LoVo (cell line): ENCODE data around the gene LIPM.

Experiments used
- DNase-seq: peaks from one replicate; pipeline ENCODE4 v3.0.0-alpha.2; 2016; ENCODE audit warnings: low spot score

Gene LIPM, protein sequence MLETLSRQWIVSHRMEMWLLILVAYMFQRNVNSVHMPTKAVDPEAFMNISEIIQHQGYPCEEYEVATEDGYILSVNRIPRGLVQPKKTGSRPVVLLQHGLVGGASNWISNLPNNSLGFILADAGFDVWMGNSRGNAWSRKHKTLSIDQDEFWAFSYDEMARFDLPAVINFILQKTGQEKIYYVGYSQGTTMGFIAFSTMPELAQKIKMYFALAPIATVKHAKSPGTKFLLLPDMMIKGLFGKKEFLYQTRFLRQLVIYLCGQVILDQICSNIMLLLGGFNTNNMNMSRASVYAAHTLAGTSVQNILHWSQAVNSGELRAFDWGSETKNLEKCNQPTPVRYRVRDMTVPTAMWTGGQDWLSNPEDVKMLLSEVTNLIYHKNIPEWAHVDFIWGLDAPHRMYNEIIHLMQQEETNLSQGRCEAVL

GRCh38 chr10:88802523-88803285, at the start of gene LIPM:
LIPM (plus strand) TSS chr10:88802730; CDS start chr10:88802897, 167 bp downstream.
- no peak for DNase-seq

GRCh38 chr10:88754287-88754686, 48.2 kb upstream of the LIPM start:
- DNase-seq: no peak

DNA sequence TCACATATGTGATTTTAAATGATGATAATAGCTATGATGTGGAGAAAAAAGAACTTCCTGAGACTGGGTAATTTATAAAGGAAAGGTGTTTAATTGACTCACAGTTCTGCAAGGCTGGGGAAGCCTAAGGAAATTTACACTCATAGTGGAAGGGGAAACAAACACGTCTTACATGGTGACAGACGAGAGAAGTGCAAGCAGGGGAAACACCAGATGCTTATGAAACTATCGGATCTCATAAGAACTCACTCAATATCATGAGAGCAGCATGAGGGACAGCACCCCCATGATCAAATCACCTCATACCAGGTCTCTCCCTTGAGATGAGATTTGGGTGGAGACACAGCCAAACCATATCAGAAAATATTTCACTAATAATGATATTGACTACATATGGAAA, 46.8 kb upstream of the LIPM start:
- DNase-seq: no peak

- DNase-seq: no peak
These were observed 45.9 kb upstream of the LIPM start for GRCh38 chr10:88756660-88757059.

- no peak for DNase-seq
These were observed 43.0 kb upstream of the LIPM start, which contains the start of gene LIPN for GRCh38 chr10:88759366-88760101. LIPN (plus strand) TSS chr10:88760020; CDS start chr10:88761406, 1,386 bp downstream.

GRCh38 chr10:88762906-88763305, 39.6 kb upstream of the LIPM start:
- no peak for DNase-seq

- no peak for DNase-seq
These were observed 39.1 kb upstream of the LIPM start for GRCh38 chr10:88763441-88763840.

GRCh38 chr10:88764110-88764509, 38.4 kb upstream of the LIPM start:
- DNase-seq: no peak

GRCh38 chr10:88765816-88766215, 36.7 kb upstream of the LIPM start:
- DNase-seq: no peak

GRCh38 chr10:88769384-88769783, 33.1 kb upstream of the LIPM start:
- no peak for DNase-seq

DNA sequence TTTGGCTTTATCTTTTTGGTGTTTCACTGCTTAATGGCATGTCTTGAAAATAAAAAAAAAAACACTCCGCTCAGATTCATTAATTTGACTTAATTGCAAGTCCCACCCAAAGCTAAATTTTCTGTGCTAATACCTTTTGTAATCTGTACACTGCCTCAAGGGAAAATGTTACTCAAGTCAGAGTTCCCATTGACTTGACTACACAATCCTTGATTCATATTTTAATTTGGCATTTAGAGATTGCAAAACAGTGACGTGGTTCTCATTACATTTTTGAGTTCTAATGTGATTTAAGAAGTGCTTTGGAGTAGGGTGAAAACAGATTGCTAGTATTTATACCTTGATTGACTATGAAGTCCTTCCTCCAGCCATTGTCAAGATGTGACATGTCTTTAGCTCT, 21.3 kb upstream of the LIPM start:
- no peak for DNase-seq

DNA sequence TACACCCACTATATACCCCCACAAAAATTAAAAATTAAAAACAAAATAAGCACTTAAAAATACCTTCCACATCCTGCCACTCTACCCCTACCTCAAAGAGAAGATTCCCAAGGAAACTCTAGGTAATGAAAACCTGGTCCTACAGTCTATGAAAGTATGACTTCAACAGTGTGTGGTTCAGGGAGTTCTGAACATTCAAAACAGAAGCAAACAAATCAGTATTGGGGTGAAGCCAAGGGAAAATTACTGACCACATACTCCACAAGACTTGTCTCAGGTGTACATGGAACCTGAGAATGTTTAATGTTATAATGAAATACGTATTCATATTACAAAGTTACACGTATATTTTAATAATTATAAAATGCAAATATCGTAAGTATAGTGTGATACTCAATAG, 20.3 kb upstream of the LIPM start:
- DNase-seq: no peak

DNA sequence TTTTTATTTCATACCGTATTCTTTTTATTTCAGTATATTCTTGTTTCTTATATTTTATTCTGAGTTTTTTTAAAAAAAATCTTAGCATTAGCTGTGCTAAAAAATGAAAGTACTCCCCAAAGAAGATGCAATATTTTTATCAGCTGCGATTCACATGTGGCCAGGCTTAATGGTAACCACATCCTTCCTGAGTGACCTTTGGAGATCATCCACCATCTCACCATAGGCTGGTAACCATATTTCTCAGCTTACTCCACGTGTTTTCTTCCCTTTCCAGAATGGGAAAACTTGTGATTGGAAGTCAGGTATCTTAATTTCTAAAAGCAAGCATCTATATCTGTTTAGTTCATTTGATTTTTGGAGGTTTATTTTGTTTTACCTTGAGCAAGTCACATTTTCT, 18.8 kb upstream of the LIPM start:
- DNase-seq: no peak

DNA sequence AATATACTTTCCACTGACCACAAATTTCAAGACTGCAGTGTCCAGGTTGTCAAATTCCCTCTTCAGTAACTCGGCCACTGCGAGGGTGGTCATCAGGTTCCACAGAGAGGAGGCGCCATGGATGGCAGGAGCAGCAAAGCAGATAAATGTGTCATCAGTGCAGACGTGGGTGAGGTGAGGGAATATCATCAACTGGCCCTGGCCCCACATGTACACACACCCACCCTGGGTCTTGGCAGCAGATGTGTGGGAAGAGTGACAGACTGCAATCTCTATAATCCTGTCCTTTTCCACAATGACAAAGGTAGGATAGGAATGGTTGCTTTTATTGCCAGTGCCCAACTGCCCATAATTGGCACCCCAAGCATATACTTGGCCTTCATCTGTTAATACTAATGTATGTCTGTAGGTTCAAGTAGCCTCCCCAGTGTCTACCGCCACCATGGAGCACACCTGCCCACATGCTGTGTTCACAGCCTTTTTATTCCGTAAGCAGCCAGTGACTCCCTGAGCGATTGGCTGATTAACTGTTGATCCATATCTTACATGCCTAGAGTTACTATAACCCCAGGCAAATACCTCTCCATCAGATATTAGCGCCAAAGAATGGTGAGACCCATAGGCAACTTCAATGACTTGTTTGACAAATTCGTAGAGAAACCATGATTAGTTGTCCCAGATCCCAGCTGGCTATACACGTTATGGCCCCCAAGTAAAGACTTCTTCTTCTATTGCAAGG, 16.3 kb upstream of the LIPM start:
- no peak for DNase-seq

GRCh38 chr10:88787463-88787862, 15.1 kb upstream of the LIPM start:
- DNase-seq: no peak

DNA sequence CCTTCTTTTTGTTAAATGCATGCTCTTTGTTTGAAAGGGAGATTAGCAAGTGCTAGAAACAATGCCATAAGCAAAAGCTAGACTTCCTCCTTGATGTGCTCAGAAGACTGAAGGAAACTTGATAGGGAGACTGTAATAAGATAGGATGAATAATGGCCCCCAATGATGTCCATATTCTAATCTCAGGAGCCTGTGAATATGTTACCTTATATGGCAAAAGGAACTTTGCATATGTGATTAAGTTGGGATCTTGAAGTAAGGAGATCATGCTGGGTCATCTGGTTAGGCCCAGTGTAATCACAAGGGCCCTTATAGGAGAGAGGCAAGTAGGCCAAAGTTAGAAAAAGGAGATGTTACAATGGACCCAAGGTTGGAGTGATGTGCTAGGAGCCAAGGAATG, 13.6 kb upstream of the LIPM start:
- no peak for DNase-seq

DNA sequence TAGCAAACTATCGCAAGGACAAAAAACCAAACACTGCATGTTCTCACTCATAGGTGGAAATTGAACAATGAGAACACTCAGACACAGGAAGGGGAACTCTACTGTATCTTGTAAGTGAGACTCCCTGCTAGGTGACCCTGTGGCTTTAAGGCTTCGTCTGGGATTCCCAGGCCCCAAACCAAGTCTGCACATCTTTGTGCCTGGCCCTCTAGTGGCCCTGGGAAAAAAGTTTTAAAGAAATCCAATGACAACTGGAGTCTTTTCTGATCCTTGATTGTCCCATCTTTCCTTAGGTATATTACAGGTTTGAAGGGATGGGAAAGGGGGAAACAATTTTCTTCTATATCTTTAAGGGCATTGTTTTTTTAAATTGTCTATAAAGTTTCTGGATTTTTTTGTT, 10.6 kb upstream of the LIPM start:
- DNase-seq: peak; percentile 32

GRCh38 chr10:88792661-88793060, 9.9 kb upstream of the LIPM start:
- no peak for DNase-seq

DNA sequence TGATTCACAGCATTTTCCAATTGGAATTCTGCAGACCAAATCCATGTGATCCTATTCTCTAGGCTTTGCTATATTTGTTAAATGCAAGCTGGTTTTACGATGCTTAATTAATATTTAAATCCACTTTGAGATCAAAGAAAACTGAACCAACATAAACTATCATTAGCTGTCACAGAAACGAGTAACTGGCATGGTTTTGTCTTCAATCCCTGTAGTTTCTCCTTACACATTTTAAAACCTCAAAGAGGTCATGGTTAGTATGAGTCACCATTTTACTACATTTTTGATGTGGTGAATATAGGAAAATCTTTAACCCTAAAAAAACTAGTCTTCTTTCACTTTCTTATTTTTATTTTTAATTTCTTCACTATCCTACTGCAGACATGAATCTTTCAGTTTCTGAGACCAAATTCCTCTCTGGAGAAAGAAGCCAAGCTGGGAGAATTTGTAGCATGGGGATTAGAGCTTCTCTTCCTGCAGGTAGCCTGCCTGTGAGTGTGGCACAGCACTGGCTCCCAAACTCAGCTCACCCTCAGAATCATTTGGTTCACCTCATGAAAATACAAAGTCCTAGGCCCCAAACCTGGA, 8.7 kb upstream of the LIPM start:
- DNase-seq: peak; percentile 19

GRCh38 chr10:88794731-88795130, 7.8 kb upstream of the LIPM start:
- DNase-seq: no peak
